GM18873 (cell line): ENCODE data around the gene LRTM2.

Experiments
- ATAC-seq: cut with Tn5 transposase; IDR thresholded peaks from one replicate; pipeline ENCODE4 v1.9.1; 2021; ENCODE audit warnings: mild to moderate bottlenecking, moderate library complexity, moderate number of reproducible peaks; ENCODE audit not compliant: unreplicated experiment, low FRiP score

The LRTM2 gene

DNA sequence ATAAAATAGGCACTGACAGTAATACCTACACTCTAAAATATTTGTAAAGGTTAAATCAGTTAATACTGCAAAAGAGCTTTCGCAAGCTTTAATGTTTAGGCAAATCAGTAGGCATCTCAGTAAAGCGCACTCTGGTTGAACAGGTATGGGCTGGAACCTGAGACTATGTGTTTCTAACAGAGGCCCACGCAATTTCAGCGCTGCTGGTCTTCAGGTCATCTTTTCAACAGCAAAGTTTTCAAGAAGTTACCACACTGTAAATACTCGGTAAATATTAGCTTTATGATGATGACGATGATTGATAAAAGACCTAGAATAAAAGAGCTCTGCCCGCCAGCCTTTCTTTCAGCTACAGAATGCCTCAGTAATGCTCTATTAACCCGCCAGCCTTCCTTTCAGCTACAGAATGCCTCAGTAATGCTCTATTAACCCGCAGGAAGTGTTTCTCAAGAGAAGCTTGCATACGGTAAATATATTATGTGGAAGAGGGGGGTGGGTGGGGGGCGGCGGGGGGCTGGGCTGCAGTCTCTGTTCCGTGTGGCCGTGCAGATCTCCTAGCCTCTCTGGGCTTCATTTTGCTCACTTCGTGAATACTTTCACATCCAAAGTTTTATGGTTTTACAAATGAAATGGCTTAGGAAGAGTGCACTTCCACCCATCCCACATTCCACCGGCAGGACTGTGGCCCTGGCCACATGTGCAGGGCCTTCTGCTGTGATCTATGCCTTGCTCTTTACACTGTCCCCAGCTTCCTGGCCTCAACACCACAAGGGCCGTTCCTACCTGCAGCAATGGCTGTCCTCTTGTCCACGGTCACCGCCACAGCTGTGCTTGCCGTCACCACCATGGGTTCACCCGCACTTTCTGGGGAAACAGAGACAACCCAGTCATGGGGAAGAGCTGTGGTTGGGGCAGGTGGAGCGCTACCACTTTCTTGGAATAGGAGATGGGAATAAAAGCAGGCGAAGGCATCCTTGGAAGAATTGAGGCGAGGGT lies 19.9 kb downstream of the LRTM2 start:
- no peak for ATAC-seq

DNA sequence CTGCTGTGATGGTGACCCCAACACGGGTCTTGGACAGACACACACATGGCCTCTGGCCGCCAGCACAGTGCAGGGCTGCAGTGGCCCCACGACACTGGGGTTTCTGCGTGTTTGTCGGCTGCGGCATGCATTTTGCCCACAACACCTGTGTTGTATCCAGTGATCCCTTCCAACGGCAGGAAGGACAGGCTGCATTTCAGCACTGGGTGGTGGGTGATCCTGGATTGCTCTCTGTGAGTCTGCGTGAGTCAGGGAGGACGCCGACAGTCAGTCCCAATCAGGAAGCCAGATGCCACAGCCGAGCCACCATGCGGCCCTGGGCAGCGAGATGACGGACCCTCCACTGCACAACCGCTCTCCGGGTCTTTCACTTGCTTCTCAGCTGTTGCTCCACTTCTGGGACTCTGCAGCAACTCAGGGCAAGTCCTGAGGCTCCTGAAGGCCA lies 20.6 kb downstream of the LRTM2 start:
- ATAC-seq: no peak

DNA sequence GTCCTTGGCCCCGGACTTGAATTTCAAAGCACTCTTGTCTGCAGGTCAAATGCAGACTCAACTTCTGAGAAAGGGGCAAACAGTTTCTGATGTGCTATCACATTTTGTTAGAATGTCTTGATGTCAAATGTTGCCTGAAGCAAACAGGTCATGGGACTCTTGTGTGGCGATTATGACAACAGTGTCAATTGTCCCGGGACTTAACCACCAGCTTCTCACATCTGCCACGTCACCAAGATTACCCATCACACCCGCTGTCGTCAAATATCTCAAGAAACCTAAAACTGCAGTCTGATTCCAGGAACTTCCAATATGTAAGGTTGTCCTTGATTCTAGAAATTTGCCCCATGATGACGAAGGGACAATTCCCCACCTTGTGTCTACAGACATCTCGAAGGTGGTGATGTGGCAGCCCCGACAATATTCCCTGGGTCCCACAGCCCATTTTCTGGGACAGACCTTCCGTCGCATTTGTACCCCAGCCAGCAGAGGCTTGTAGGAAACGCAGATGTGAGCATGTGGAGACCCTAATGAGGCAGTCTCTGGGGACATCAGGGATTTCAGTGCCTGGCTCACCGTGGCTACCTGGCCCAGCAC lies 21.3 kb downstream of the LRTM2 start:
- ATAC-seq: no peak

DNA sequence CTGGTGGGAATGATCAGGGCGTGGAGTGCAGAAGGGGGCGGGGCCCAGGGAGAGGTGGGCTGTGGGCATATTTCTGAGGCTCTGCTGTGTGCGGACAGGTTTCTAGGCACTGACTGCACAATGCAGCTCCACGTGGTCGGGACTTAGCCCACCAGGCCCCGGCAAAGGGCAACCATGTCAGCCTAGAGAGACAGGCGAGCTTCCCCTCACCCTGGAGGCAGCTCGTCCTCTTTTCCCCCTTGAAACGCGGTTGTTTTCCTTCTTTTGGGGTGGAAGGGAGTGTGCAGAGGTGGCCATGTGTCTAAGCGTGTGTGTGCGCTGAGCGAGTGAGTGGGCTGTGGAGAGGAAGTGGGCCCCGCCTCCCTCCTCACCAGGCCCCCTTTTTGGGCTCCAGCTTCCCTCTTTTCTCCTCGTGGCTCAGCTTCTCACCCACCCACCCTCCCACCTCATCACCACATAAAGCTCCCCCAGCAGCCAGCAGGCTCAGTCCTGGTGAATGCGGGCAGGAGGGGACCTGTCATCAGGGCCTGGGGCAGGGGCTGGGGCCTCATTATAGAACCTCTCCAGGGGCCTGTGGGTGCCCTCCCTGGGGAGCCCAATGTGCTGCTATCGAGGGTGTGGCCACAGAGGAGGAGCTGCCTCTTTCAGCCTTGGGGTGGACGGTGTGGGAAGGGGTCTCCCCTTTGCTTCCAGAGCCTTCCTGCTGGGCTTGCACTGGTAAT lies 22.0 kb downstream of the LRTM2 start:
- no peak for ATAC-seq

DNA sequence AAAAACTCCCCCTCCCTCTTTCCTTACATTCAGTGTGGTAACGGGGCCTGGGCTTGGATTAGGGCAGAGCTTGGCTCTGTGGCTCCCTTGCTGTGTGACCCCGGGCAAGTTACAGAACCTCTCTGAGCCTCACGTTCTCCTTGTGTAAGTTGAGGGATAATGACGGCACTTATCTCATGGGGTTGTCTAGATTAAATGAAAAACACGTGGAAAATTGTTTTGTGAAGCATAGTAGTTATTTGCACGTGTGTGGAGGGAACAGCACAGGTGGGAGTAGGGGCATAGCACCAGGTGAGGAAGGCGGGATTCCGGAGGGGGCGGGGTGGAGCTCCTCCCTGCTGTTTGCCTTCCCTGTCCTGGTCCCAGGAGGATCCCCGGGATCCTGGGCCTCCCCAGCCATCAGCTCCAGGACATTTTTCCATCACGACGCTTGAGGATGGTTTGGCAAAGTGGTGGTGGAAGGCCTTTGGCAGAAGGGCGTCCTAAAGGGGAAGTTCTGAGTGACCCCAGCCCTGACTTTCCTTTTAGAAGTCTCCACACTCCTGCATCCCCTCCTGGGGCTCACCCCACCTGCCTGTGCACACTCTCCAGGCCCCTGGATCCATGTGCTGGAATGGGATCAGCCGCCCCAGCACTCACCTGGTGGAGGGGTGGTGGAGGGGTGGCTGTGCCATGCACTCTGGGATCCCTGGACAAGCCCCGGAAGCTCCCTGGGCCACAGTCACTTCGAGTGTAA lies 22.7 kb downstream of the LRTM2 start:
- no peak for ATAC-seq

DNA sequence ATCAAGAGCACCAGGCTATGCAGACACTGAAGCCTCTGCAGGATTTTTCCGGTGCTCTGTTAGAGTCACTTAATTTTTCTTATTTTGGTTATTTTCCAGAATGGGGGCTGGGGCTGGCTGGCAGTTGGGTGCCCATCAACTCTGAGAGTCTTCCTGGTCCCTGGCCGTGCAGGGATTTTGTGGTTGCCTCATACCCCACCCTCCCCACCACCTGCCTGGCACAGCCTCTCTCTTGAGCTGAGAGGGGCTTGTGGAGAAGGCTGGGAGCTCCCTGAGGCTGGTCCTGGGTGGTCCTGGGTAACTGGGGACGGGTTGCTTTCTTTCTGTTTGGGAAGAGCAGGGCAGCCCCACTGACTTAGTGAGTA lies 23.3 kb downstream of the LRTM2 start:
- no peak for ATAC-seq

DNA sequence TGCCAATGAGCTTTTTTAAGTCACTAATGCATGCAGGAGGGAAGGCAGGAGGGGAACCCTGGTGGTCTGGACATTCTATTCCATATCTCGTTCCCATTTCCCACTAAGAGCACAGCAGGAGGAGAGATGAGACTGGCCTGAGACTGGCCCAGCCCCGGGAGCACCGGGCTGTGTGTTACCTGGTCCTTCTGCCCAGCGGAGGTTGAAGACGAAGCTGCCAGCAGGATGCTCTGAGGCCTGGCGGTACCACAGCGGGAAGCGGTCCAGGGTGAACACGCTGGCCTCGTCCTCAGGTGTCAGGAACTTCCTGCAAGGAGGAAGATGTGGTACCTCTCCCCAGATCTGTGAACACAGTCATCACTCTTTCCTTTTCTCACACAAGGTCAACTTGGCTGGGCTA lies 23.9 kb downstream of the LRTM2 start:
- ATAC-seq: no peak

DNA sequence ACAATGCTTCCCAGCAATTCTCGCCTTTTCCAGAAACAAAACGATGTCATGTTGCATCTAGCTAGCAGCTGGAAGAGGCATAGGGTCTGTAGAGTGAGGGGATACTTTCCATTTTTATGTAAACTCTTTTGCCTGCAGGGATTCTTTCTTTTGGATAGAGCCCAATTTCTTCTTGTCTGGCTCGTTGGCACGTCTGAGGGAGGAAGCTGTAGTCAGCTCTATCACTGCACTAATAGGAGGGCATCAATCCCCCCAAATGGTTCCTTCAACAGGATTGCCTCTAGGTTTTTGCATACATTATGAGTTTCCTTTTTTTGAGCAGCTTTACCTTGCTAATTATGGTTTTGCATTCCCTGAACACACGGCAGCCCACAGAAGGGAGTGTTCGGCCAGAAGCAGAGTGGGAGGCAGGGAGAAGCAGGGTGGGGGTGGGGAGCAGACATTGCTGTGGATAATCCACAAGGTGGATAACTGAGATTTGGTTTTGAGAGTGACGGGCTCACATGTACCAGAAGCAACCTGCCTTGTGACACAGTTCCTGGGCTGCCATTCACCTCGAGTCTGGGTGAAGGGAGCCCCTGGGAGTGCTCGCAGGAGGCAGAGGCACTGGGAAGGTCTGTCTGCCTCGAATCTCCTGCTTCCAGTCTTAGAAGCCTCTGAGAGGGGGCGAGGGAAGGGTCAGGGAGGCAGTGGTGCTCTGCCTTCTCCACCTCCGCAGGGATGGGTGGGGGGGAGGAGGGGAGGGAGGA lies 24.5 kb downstream of the LRTM2 start:
- no peak for ATAC-seq

DNA sequence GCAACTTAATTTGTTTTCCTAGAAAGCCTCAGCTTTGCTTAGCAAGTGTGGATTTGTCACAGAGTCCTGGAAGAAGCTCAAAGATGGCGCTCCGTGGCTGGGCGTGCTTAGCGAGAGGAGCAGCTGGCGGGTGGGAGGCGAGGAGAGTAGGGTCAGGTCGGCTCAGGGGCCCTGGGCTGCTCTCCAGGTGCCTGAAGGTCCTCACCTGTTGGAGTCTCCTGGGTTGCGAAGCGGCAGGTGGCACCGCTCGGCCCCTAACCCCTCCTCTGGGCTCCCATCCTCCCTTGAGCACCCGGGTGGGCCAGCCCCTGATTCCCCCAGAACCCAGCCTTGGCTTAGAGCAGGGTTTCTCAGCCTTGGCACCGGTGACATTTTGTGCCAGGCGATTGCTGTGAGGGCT lies 25.1 kb downstream of the LRTM2 start:
- ATAC-seq: no peak

DNA sequence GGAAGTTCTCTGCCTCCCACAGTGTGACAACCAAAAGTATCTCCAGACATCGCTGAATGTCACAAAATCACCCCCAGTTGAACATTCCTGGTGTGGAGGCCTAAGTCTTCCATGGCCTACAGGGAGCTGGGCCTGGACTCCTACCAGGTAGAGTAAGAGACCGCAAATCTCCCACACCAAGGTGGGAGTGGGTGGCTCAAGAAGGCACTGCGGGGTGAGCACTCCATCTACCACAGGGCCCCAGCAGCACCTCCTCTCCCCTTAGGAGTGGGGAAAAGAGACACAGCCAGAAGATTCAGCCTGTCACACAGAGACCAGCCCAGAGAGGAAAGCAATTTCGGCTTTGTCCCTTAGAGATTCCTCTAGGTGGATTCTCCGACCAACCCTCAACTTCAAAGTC lies 25.5 kb downstream of the LRTM2 start:
- ATAC-seq: no peak

DNA sequence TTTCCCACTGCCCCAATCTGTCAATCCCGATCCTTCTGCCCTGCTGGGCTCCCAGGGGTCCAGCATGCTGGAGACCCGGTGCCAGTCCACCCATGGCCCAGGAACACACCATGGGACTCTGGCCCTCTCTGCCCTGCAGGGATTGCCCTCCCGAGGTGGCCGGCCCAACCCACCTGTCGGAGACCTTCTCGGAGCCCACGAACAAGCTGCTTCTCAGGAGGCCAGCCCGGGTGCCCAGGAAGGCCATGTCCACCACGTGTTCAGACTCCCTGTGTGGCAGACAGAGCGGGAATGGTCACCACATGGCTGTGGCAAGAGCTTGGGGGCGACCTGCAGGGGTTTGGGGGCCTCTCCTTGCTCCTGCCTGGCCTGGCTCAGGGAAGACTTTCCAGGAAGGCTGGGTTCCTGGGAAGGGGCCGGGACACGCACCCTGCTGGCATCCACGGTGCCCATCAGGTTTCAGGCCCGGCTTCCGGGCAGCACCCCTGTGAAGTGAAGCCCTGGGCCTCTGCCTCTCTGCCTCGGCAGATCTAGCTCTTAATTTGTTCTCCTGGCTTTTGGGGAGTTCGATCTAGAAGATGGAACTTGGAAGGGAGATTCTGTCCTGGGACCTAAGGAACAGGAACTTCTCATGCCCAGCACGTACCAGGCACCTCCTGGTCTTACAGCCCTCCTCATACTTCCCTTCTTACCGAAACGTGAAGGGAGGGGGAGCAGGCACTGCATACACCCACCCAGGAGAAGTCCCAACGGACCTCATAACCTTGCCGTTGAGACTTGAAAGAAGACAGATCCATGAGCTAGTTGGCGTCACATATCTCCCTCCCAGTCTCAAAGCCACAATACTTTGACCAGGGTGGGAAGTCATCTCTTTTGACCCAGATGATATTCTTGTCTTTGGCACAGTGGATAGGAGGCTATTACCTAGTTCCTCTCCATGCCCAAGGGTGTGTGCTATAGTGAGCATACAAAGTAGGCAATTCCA lies 26.3 kb downstream of the LRTM2 start:
- no peak for ATAC-seq

DNA sequence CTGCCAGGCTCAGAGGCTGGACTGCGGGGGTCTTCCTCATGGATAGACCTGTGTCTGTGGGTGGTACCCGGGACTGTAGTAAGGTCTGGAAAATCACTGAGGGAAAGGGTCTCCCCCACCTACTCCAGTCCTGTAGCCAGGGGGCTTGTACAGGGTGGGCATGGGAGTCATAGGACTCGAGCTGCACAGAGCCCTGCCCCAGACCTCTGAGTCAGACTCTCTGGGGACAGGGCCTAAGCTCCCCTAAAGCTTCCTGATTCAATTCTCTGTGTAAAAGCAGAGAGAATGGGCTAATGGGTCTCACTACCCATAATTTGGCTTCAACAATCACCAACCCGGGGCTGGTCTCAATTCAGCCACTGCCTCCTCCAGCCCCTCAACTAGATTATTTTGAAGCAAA lies 27.0 kb downstream of the LRTM2 start:
- ATAC-seq: no peak

DNA sequence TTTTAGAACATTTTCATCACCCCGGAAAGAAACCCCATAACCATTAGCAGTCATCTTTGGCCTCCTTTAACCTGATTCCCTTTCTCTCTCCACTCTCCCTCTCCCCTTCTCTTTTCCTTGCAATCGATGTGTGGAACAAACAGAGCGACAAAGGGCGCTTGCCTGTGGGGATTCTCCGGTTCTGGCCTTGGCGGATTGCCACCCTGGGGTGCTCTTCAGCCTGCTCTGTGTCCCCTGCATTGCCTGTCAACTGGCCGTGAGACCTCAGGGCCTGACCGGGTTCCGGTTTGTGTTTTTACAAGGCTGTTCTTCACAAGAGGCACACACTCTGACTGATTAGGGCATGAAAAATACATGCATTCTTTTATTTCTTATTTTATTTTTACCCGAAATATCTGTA lies 27.8 kb downstream of the LRTM2 start:
- no peak for ATAC-seq

DNA sequence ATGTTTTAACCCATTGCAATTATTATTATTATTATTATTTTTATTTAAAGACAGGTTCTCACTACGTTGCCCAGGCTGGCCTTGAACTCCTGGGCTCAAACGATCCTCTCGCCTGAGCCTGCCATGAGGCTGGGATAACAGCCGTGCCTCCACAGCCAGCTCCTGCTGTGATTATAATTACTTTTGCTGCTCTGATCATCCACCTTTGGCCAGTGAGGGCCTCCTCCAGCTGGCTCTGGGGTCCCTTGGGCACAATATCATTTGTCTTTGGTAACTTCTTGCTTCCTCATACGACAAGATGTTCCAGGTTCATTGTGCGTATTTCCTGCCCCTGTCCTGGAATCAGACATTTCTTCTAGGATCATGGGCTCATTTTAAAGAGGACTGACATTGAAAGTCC lies 28.4 kb downstream of the LRTM2 start:
- no peak for ATAC-seq

DNA sequence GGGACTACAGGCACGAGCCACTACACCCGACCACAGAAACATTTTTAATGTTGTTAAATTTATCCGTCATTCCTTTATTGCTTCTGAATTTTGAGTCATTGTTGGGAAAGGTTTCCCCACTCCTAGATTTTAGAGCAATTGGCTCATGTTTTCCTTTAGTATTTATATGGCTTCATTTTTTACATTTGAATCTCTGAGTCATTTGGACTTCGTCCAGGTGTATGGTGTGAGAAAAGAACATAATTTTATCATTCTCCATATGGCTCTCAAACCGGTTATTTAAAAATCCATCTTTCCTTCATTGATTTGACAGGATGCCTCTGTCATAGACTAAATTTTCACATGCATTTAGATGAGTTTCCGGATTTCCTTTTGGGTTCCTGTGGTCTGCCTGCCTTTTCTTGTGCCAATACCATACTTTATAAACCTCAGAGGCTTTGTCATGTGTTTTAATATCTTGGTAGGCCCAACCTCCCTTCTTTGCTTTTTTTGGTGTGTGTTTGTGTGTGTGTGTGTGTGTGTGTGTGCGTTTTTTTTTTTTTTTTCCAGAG lies 30.9 kb downstream of the LRTM2 start:
- ATAC-seq: no peak

DNA sequence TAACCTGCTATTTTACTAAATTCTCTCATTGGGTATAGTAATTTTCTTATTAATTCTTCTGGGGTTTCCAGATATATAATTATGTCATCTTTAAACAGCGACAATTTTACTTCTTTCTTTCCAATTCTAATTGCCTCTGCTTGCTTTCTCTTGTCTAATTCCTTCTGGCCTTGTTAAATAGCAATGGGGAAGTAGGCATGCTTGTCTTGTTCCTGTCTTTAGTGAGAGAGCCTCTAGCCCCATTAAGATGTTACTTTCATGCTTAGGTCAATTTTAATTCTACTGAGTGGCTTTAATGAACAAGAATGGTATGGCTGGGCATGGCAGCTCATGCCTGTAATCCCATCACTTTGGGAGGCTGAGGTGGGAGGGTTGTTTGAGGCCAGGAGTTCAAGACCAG lies 31.7 kb downstream of the LRTM2 start:
- ATAC-seq: no peak

DNA sequence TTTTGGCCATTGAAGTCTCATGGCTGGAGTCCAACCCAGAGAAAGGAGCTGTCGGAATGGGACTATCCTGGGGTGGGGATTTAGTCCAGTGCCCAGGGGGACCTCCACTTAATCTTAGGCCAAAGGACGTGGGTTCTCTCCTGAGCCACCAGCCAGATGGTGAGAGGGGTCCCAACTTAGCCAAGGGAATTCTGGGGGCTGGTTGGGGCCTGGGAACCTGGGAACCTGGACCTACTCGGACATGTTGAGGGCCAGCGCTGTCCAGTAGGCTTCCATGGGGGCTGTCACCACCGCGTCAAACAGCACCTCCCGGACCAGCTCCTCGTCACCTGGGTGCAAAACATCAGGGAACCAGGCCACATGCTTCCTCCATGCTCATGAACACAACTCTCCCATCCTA lies 33.4 kb downstream of the LRTM2 start:
- no peak for ATAC-seq

DNA sequence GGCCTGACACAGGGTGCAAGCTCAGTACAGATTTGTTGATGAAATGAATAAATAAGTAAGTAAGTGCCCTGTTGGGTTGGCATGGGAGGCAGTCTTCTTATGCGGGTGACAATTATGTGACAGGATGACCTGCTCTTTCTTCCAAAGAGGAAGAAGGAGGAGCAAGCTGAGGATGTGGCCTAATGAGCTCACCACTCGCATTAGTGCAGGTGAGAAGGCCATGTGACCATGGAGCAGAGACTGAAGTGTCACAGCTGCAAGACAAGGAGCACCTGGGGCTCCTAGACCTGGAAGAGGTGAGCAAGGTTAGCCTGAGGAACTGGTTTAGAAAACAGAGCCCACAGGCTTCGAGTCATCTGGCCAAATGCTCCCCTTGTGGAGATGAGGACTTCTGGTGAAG lies 34.9 kb downstream of the LRTM2 start:
- ATAC-seq: no peak

DNA sequence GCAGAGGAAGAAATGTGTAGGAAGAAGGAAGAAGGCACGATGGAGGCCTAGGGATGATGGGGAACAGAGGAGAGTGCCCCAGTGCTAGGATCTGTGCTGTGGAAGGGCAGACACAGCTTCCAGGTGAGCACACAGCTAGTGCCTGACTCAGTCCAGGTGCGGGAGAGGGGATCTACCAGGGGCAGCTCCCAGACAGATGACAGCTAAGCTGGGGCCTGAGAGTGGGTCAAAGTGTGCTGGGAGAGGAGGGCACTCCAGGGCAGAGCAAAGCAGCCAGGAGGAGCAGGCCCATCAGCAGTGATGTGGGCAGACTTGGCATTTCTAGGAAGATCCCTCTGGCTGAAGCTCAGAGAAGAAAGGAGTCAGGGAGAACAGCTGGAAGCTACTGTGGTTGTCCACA lies 36.7 kb downstream of the LRTM2 start:
- no peak for ATAC-seq
